GM12878 (cell line): ENCODE results near the gene THADA. TPM values are rescaled to one million over a fixed set of nuclear protein-coding genes. Genes with fewer than 3 reads are reported as not detected.

Experiments used
- ATAC-seq: fragments of 200-7000 bp; cut with Tn5 transposase; 3 replicates; pipeline ENCODE4 v1.9.1; 2020; ENCODE audit warnings: mild to moderate bottlenecking, moderate library complexity
- BruUV-seq: library from RNA; stranded (reverse); fragments of 400-500 nt; replicated peaks from 2 replicates; lab custom pipeline; 2021; lab: Mats Ljungman, UMichigan
- CTCF ChIA-PET: fragments of 300-600 bp; sonication (Branson Sonifier 250); formaldehyde crosslinking; extraction: SDS; loops from one replicate; lab custom pipeline; 2021; ENCODE audit warnings: inconsistent platforms; lab: Yijun Ruan, JAX
- POLR2A ChIA-PET: fragments of 350-600 bp; formaldehyde crosslinking; extraction: SDS; loops from one replicate; lab custom pipeline; 2021; ENCODE audit warnings: inconsistent platforms; lab: Charles Lee
- RAD21 ChIA-PET: fragments of 300-600 bp; sonication (Branson Sonifier 250); formaldehyde crosslinking; loops from one replicate; lab custom pipeline; 2023; ENCODE audit warnings: antibody characterized with exemption; ENCODE audit not compliant: unreplicated experiment; lab: Charles Lee
- SMC1A ChIA-PET: fragments of 300-600 bp; sonication (Branson Sonifier 250); formaldehyde crosslinking; loops from one replicate; lab custom pipeline; 2023; ENCODE audit not compliant: unreplicated experiment, uncharacterized antibody; lab: Charles Lee
- DNase-seq: peaks from one replicate; pipeline ENCODE4 v3.0.0-alpha.2; 2011; ENCODE audit warnings: low read depth, low spot score
- FAIRE-seq: peaks from 3 replicates; lab custom pipeline; 2011; peaks lifted over from hg19 to GRCh38; lab: Jason Lieb, UNC
- H2AFZ ChIP-seq: 2 replicates; pipeline ENCODE4 v1.6.0; 2011; ENCODE audit warnings: low read depth, low read length, control low read depth; ENCODE audit not compliant: control insufficient read depth
- H3K27ac ChIP-seq: 2 replicates; pipeline ENCODE4 v1.5.1; 2011; ENCODE audit warnings: control low read depth; ENCODE audit not compliant: control insufficient read depth, insufficient read depth
- H3K27me3 ChIP-seq, 2 experiments: replicated peaks in 1 of 2; 2 replicates each; pipeline versions ENCODE4 v1.6.0 to v1.6.1; 2011; ENCODE audit warnings: low read length in 1 of 2; ENCODE audit not compliant: control insufficient read depth in 2 of 2, insufficient read depth in 2 of 2
- H3K36me3 ChIP-seq, 2 experiments: 2 replicates each; pipeline ENCODE4 v1.5.1; 2011; ENCODE audit warnings: low read length in 1 of 2; ENCODE audit not compliant: control insufficient read depth in 2 of 2, insufficient read depth in 2 of 2
- H3K4me1 ChIP-seq: 2 replicates; pipeline ENCODE4 v1.6.1; 2011; ENCODE audit warnings: mild to moderate bottlenecking, low read length, moderate library complexity, mixed read lengths; ENCODE audit not compliant: control insufficient read depth, insufficient read depth
- H3K4me2 ChIP-seq: 2 replicates; pipeline ENCODE4 v1.6.0; 2011; ENCODE audit warnings: control low read depth; ENCODE audit not compliant: control insufficient read depth, insufficient read depth
- H3K4me3 ChIP-seq: fragments of 200-600 bp; sonication (generic); 2 replicates; pipeline ENCODE4 v1.5.1; 2016
- H3K79me2 ChIP-seq: 2 replicates; pipeline ENCODE4 v1.6.0; 2011; ENCODE audit warnings: low read length; ENCODE audit not compliant: control insufficient read depth, insufficient read depth
- H3K9ac ChIP-seq: 2 replicates; pipeline ENCODE4 v1.8.0; 2011; ENCODE audit warnings: low read length, control low read depth, mixed read lengths; ENCODE audit not compliant: control insufficient read depth, insufficient read depth
- H3K9me3 ChIP-seq: replicated peaks from 3 replicates; pipeline ENCODE4 v1.5.1; 2011; ENCODE audit warnings: mild to moderate bottlenecking, low read length; ENCODE audit not compliant: control insufficient read depth, insufficient read depth
- H4K20me1 ChIP-seq: 2 replicates; pipeline ENCODE4 v1.6.0; 2011; ENCODE audit not compliant: control insufficient read depth, insufficient read depth
- CBX3 ChIP-seq: fragments of 200-600 bp; sonication (generic); IDR thresholded peaks from 2 replicates; pipeline ENCODE4 v1.6.1; 2016; ENCODE audit warnings: low read depth, borderline replicate concordance
- CREM ChIP-seq: IDR thresholded peaks from 2 replicates; pipeline ENCODE4 v1.6.1; 2014; ENCODE audit warnings: antibody characterized with exemption, low read depth
- EED ChIP-seq: sonication (generic); IDR thresholded peaks from 2 replicates; pipeline ENCODE4 v1.6.1; 2016; ENCODE audit warnings: antibody characterized with exemption, low read depth
- HCFC1 ChIP-seq: fragments of 150-350 bp; IDR thresholded peaks from 2 replicates; pipeline ENCODE4 v1.6.1; 2014; ENCODE audit warnings: low read length
- IRF4 ChIP-seq: IDR thresholded peaks from 2 replicates; pipeline ENCODE4 v1.6.1; 2011; ENCODE audit warnings: low read depth, low read length
- MYB ChIP-seq: fragments of 150-350 bp; IDR thresholded peaks from 2 replicates; pipeline ENCODE4 v1.6.1; 2014; ENCODE audit warnings: mild to moderate bottlenecking, low read depth, low read length, borderline replicate concordance
- NBN ChIP-seq: fragments of 450-650 bp; IDR thresholded peaks from 2 replicates; pipeline ENCODE4 v1.6.1; 2016
- NFIC ChIP-seq: IDR thresholded peaks from 2 replicates; pipeline ENCODE4 v1.6.1; 2012; ENCODE audit warnings: low read depth, mild to moderate bottlenecking, inconsistent platforms, low read length, moderate library complexity
- TBL1XR1 ChIP-seq: IDR thresholded peaks from 2 replicates; pipeline ENCODE4 v1.6.1; 2012; ENCODE audit warnings: low read depth, low read length, improper control_type of control experiment
- ZNF622 ChIP-seq: fragments of 450-650 bp; IDR thresholded peaks from 2 replicates; pipeline ENCODE4 v1.6.1; 2017; ENCODE audit warnings: mild to moderate bottlenecking, inconsistent platforms
- ZSCAN29 ChIP-seq: fragments of 450-650 bp; IDR thresholded peaks from 2 replicates; pipeline ENCODE4 v1.6.1; 2017; ENCODE audit warnings: mild to moderate bottlenecking, moderate library complexity
- ZZZ3 ChIP-seq: IDR thresholded peaks from 2 replicates; pipeline ENCODE4 v1.6.1; 2011; ENCODE audit warnings: low read depth; ENCODE audit not compliant: control insufficient read depth, insufficient read length
- WGBS: methylation state at CpG from one replicate; pipeline ENCODE4 v1.1.6; 2016; ENCODE audit warnings: low lambda C conversion rate; ENCODE audit not compliant: insufficient replicate concordance, insufficient coverage; ENCODE audit errors: missing lambda C conversion rate; 5-methylcytosine and 5-hydroxymethylcytosine counted together
- in situ Hi-C: fragments of 300-500 bp; cut with MboI; formaldehyde crosslinking; loops from 9 replicates; pipeline ENCODE4 v1.14.3; 2018; ENCODE audit warnings: mixed read lengths
- intact Hi-C: fragments of 100-400 bp; cut with micrococcal nuclease; formaldehyde crosslinking; loops from one replicate; pipeline ENCODE4 v1.14.2; 2022; ENCODE audit not compliant: unreplicated experiment
- polyA plus RNA-seq, 11 experiments: library from polyadenylated mRNA; depleted of rRNA in 4 of 11; unstranded in 6 of 11; stranded (reverse) in 5 of 11; fragments of >200 nt; fragmentation: Nextera tagmentation in 4 of 11; fragmentation: Illumina TruSeq in 1 of 11; extraction: Ambion mirVana in 4 of 11; extraction: Trizol in 1 of 11; gene quantifications; 1 replicate in 1 of 11; 2 replicates in 10 of 11; pipeline versions ENCODE4 v1.2.1 to v1.2.3, GENCODE V29; 2011 to 2016; ENCODE audit warnings: inconsistent platforms in 2 of 11, missing spikeins in 2 of 11, low read depth in 1 of 11
- total RNA-seq, 4 experiments: library from RNA; depleted of rRNA in 3 of 4; stranded (reverse); fragments of >200 nt in 3 of 4; fragmentation: Illumina TruSeq in 1 of 4; extraction: Trizol in 1 of 4; gene quantifications; 2 replicates each; pipeline versions ENCODE4 v1.2.1 to v1.2.3, GENCODE V29; 2013 to 2021
- TF ChIP-seq, protein P1 (sequence below): fragments of 450-650 bp; formaldehyde crosslinking; IDR thresholded peaks from 2 replicates; pipeline ENCODE4 v1.5.0; 2022; ENCODE audit warnings: mild to moderate bottlenecking, missing genetic modification characterization
- TF ChIP-seq, protein P2 (sequence below): fragments of 450-650 bp; IDR thresholded peaks from 2 replicates; pipeline ENCODE4 v1.6.1; 2016; ENCODE audit warnings: mild to moderate bottlenecking, moderate library complexity, borderline replicate concordance
- TF ChIP-seq, protein P3 (sequence below): fragments of 450-650 bp; IDR thresholded peaks from 2 replicates; pipeline ENCODE4 v1.6.1; 2017; ENCODE audit warnings: borderline replicate concordance

Gene THADA
- total and polyA plus RNA-seq, 10 of the 15 experiments (the other 5 are each of a cell fraction or from before 2014, with no cell fraction given): 14.6 to 33.2 (median 23.2) TPM

DNA sequence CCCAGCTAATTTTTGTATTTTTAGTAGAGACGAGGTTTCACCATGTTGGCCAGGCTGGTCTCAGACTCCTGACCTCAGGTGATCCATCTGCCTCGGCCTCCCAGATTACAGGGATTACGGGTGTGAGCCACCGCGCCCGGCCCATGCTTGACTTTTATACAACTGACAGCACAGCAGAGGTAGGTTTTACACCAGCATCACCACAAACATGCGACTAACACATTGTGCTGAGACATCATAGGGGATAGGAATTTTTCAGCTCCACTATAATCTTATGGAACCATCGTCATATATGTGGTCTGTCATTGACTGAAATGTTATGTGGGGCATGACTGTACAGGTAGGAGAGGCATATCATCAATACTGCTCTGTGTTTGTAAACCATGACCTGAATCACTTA, 122.1 kb downstream of the THADA start (continued):
- TF ChIP-seq, protein P1, sequence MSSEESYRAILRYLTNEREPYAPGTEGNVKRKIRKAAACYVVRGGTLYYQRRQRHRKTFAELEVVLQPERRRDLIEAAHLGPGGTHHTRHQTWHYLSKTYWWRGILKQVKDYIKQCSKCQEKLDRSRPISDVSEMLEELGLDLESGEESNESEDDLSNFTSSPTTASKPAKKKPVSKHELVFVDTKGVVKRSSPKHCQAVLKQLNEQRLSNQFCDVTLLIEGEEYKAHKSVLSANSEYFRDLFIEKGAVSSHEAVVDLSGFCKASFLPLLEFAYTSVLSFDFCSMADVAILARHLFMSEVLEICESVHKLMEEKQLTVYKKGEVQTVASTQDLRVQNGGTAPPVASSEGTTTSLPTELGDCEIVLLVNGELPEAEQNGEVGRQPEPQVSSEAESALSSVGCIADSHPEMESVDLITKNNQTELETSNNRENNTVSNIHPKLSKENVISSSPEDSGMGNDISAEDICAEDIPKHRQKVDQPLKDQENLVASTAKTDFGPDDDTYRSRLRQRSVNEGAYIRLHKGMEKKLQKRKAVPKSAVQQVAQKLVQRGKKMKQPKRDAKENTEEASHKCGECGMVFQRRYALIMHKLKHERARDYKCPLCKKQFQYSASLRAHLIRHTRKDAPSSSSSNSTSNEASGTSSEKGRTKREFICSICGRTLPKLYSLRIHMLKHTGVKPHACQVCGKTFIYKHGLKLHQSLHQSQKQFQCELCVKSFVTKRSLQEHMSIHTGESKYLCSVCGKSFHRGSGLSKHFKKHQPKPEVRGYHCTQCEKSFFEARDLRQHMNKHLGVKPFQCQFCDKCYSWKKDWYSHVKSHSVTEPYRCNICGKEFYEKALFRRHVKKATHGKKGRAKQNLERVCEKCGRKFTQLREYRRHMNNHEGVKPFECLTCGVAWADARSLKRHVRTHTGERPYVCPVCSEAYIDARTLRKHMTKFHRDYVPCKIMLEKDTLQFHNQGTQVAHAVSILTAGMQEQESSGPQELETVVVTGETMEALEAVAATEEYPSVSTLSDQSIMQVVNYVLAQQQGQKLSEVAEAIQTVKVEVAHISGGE (CRISPR knock-in tag): no peak
- TF ChIP-seq NFIC (no peak), CREM (no peak), TBL1XR1 (no peak), IRF4 (no peak), ZNF622 (no peak), CBX3 (no peak), ZZZ3 (no peak), HCFC1 (no peak)

DNA sequence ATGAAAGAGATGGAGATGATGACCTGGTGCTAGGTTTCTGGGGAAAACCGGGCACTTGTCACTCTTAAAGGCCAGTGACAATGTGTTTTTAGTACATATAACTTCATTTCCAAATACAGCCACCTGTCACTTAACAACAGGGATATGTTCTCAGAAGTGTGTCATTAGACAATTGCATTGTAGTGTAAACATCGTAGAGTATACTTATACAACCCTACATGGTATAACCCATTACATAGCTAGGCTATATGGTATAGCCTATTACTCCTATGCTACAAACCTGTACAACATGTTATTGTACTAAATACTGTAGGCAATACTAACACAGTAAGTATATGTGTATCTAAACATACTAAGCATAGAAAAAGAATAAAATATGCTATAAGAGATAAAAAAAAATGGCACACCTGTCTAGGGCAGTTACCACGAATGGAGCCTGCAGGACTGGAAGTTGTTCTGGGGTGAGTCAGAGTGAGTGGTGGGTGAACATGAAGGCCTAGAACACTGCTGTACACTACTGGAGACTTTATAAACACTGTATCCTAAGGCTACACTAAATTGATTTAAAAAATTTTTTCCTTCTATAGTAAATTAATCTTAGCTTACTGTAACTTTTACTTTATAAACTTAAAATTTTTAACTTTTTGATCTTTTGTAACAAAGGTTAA, 123.2 kb downstream of the THADA start:
- H3K9ac ChIP-seq: no peak overlapping the region
- no peaks in the 10 kb centered on the region for H3K4me1 ChIP-seq
- POLR2A ChIA-PET: interaction anchor here (1.0 to 1.4 kb wide), 3 partner anchors 9 to 179 kb away, joined by 3 read pairs; no protein-coding TSS in a partner anchor
- intact Hi-C loops (no loop called here), in situ Hi-C loops (no loop called here)
- no peak for FAIRE-seq
- H3K27me3 ChIP-seq: no peaks in the 10 kb centered on the region
- H3K79me2 ChIP-seq: no peaks in the 10 kb centered on the region
- RAD21 ChIA-PET: interaction anchor here (0.7 to 1.4 kb wide), 3 partner anchors 9 to 12 kb away, joined by 3 to 5 read pairs (median 3); no protein-coding TSS in a partner anchor
- no peak overlapping the region for H3K4me2 ChIP-seq
- H3K4me3 ChIP-seq: no peak overlapping the region
- H3K9me3 ChIP-seq: no peaks in the 10 kb centered on the region
- no peak for DNase-seq
- ATAC-seq: no peak
- 99% methylated on average over 3 of the region's 3 CpGs for WGBS
- no TSS peak for BruUV-seq
- H3K27ac ChIP-seq: no peak overlapping the region
- no peaks in the 10 kb centered on the region for H4K20me1 ChIP-seq
- CTCF ChIA-PET: interaction anchor here (1.2 to 1.8 kb wide), 3 partner anchors 8 to 243 kb away, joined by 3 to 7 read pairs (median 3); no protein-coding TSS in a partner anchor
- H2AFZ ChIP-seq: no peak overlapping the region
- SMC1A ChIA-PET: interaction anchor here (0.6 to 3.2 kb wide), 6 partner anchors 9 to 243 kb away, joined by 3 to 14 read pairs (median 6); no protein-coding TSS in a partner anchor
- H3K36me3 ChIP-seq: peaks cover 0 to 4% of the 10 kb centered on the region in 2 experiments; a peak in 3 of 4 replicates
- TF ChIP-seq ZSCAN29 (no peak), NBN (no peak), EED (no peak), MYB (no peak)
- TF ChIP-seq, protein P2, sequence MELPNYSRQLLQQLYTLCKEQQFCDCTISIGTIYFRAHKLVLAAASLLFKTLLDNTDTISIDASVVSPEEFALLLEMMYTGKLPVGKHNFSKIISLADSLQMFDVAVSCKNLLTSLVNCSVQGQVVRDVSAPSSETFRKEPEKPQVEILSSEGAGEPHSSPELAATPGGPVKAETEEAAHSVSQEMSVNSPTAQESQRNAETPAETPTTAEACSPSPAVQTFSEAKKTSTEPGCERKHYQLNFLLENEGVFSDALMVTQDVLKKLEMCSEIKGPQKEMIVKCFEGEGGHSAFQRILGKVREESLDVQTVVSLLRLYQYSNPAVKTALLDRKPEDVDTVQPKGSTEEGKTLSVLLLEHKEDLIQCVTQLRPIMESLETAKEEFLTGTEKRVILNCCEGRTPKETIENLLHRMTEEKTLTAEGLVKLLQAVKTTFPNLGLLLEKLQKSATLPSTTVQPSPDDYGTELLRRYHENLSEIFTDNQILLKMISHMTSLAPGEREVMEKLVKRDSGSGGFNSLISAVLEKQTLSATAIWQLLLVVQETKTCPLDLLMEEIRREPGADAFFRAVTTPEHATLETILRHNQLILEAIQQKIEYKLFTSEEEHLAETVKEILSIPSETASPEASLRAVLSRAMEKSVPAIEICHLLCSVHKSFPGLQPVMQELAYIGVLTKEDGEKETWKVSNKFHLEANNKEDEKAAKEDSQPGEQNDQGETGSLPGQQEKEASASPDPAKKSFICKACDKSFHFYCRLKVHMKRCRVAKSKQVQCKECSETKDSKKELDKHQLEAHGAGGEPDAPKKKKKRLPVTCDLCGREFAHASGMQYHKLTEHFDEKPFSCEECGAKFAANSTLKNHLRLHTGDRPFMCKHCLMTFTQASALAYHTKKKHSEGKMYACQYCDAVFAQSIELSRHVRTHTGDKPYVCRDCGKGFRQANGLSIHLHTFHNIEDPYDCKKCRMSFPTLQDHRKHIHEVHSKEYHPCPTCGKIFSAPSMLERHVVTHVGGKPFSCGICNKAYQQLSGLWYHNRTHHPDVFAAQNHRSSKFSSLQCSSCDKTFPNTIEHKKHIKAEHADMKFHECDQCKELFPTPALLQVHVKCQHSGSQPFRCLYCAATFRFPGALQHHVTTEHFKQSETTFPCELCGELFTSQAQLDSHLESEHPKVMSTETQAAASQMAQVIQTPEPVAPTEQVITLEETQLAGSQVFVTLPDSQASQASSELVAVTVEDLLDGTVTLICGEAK: no peak
- TF ChIP-seq, protein P3, sequence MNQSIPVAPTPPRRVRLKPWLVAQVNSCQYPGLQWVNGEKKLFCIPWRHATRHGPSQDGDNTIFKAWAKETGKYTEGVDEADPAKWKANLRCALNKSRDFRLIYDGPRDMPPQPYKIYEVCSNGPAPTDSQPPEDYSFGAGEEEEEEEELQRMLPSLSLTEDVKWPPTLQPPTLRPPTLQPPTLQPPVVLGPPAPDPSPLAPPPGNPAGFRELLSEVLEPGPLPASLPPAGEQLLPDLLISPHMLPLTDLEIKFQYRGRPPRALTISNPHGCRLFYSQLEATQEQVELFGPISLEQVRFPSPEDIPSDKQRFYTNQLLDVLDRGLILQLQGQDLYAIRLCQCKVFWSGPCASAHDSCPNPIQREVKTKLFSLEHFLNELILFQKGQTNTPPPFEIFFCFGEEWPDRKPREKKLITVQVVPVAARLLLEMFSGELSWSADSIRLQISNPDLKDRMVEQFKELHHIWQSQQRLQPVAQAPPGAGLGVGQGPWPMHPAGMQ: no peak
